ENCODE results near the gene FOSL1. TPM values are rescaled to one million over a fixed set of nuclear protein-coding genes. Genes with fewer than 3 reads are reported as not detected.

FOSL1 gene
- total and polyA plus RNA-seq, 4 experiments from 2014 or later = 0.39 to 0.81 (median 0.79) TPM; not detected in 1

DNA sequence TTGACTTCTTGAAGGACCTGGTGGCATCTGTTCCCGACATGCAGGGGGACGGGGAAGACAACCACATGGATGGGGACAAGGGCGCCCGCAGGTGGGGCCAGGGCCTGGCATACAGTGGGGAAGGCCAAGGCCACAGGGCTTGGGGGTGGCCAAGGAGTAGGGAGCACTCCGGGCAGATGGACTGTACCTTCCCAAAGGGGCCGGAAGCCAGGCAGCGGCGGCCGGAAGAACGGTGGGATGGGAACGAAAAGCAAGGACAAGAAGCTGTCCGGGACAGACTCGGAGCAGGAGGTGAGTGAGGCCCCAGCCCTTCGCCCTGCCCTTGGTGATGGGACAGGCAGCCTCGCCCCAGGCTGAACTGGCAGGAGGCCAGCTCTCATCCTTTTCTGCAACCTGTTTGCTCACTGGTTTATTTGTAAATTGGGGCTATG, 20.2 kb upstream of the FOSL1 start:
- Mint-ChIP-seq H3K4me3 (peak overlapping the region; percentile 88 to 95 (median 92)), H3K9me3 (peaks cover 0 to 4% (median 0%) of the 10 kb centered on the region in 8 donors), H3K36me3 (peaks cover 15 to 31% of the 10 kb centered on the region in 2 donors), H3K27ac (peak overlapping the region in 5 of 7 donors; percentile 60 to 94 (median 93)), H3K27me3 (no peaks in the 10 kb centered on the region), H3K4me1 (peaks cover 13 to 53% (median 30%) of the 10 kb centered on the region in 4 donors)
- POLR2A ChIA-PET (ENCODE audit: partially characterized antibody) = interaction anchor here (1.0 to 14.1 kb wide), 9 partner anchors 8 to 61 kb away, joined by 3 to 320 read pairs (median 20); partner anchors contain the start of genes CCDC85B, CFL1, FIBP and FOSL1
- Histone ChIP-seq H3K36me3 (ENCODE audit: insufficient read depth, low read length) (peaks cover 12% of the 10 kb centered on the region), H3K4me3 (ENCODE audit: low read length in 2 of 2) (peak overlapping the region; percentile 76 to 89), H3K4me1 (ENCODE audit: insufficient read depth, low read length) (peaks cover 52% of the 10 kb centered on the region), H3K27ac (ENCODE audit: low read depth, low read length) (peak overlapping the region; percentile 83), H3K27me3 (ENCODE audit: insufficient read depth, low read length) (no peaks in the 10 kb centered on the region), H3K9me3 (ENCODE audit: control insufficient read depth in 1 of 2, low read length in 2 of 2) (no peaks in the 10 kb centered on the region)
- intact Hi-C loops (cut with micrococcal nuclease) = no loop called here
- CTCF ChIA-PET (ENCODE audit: partially characterized antibody) = interaction anchor here (2.5 to 3.5 kb wide), 2 partner anchors 32 to 36 kb away, joined by 9 to 18 read pairs; partner anchors contain the start of gene FIBP
- DNase-seq = no peak

DNA sequence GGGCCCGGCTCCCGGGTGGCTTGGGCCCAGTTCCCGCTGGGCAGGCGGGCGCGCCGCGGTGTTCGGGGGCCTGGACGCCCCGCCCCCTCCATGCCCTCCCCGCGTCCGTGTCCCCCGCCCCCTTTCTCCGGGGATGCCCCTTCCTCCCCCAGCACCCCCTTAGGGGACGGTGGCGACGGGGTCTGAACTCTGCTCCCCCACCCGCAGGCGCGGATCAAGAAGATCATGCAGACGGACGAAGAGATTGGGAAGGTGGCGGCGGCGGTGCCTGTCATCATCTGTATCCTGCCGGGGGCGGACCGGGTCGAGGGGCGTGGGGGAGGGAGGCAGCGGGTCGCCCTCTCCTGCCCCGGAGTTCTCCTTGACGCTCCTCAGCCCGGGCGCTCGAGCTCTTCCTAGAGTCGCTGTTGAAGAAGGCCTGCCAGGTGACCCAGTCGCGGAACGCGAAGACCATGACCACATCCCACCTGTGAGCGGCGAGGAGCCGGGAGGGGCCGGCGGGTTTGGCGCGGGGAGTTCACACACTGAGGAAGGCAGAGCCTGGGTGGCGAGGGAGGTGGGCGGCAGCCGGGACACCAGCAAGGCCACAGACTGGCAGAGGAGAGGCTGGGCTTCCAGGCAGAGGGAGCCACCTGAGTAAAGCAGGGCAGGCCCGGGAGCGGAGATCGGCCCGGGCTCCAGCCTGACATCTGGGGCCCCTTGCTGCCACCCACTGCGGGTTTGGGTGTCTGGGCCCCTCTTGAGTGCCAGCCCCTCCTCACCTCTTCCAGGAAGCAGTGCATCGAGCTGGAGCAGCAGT, 19.6 kb upstream of the FOSL1 start:
- Mint-ChIP-seq H3K4me3 (peak overlapping the region; percentile 88 to 95 (median 92)), H3K36me3 (peaks cover 15 to 31% of the 10 kb centered on the region in 2 donors), H3K9me3 (peaks cover 0 to 4% (median 0%) of the 10 kb centered on the region in 8 donors), H3K4me1 (peaks cover 15 to 59% (median 36%) of the 10 kb centered on the region in 4 donors), H3K27me3 (no peaks in the 10 kb centered on the region), H3K27ac (peak overlapping the region; percentile 86 to 94 (median 93))
- H3K4me1 ChIP-seq (ENCODE audit: insufficient read depth, low read length) = peaks cover 52% of the 10 kb centered on the region
- intact Hi-C loops (cut with micrococcal nuclease) = loop anchor here (1.0 kb wide), 8 partner anchors 9 to 207 kb away; partner anchors contain the start of genes CCDC85B, CFL1, FOSL1 and KAT5
- H3K9me3 ChIP-seq (ENCODE audit: control insufficient read depth in 1 of 2, low read length in 2 of 2) = no peaks in the 10 kb centered on the region
- ChIA-PET CTCF (ENCODE audit: partially characterized antibody) (interaction anchor here (0.6 to 3.5 kb wide), 3 partner anchors 29 to 35 kb away, joined by 3 to 18 read pairs (median 9); partner anchors contain the start of gene FIBP), POLR2A (ENCODE audit: partially characterized antibody) (interaction anchor here (1.0 to 14.1 kb wide), 11 partner anchors 9 to 345 kb away, joined by 3 to 320 read pairs (median 20); partner anchors contain the start of genes CCDC85B, CFL1, FIBP and FOSL1)
- peak overlapping the region; percentile 83 for H3K27ac ChIP-seq (ENCODE audit: low read depth, low read length)
- peaks cover 12% of the 10 kb centered on the region for H3K36me3 ChIP-seq (ENCODE audit: insufficient read depth, low read length)
- H3K27me3 ChIP-seq (ENCODE audit: insufficient read depth, low read length) = no peaks in the 10 kb centered on the region
- DNase-seq = peak in 1 of 5 donors; percentile 80
- H3K4me3 ChIP-seq (ENCODE audit: low read length in 2 of 2) = peak overlapping the region; percentile 76 to 89

DNA sequence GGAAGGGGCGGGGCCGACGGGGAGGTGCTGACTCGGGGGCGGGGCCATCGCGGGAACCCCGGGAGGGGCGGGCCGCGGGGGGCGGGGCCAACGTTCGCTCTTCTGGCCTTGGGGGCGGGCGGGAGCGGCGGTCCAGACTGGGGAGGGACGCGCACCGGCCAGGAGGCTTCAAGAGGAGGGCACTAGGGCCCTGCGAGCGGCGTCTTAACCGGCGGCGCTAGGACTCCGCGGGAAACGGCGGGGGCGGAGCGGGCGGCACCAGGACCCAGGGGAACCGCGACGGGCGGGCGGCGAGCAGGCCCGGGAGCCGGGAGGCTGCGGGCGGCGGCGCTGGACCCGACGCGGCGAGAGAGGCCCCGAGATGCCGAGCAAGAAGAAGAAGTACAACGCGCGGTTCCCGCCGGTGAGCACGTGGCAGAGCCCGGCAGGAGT, 19.0 kb upstream of the FOSL1 start, which contains the start of gene DRAP1:
Gene DRAP1 (plus strand): TSS at position 286 of the 432 bp plus-strand sequence. CDS start 76 bp downstream, at position 362.
- peaks cover 52% of the 10 kb centered on the region for H3K4me1 ChIP-seq (ENCODE audit: insufficient read depth, low read length)
- intact Hi-C loops (cut with micrococcal nuclease) = loop anchor here (1.0 kb wide), 8 partner anchors 9 to 207 kb away; partner anchors contain the start of genes CCDC85B, CFL1, FOSL1 and KAT5

DNA sequence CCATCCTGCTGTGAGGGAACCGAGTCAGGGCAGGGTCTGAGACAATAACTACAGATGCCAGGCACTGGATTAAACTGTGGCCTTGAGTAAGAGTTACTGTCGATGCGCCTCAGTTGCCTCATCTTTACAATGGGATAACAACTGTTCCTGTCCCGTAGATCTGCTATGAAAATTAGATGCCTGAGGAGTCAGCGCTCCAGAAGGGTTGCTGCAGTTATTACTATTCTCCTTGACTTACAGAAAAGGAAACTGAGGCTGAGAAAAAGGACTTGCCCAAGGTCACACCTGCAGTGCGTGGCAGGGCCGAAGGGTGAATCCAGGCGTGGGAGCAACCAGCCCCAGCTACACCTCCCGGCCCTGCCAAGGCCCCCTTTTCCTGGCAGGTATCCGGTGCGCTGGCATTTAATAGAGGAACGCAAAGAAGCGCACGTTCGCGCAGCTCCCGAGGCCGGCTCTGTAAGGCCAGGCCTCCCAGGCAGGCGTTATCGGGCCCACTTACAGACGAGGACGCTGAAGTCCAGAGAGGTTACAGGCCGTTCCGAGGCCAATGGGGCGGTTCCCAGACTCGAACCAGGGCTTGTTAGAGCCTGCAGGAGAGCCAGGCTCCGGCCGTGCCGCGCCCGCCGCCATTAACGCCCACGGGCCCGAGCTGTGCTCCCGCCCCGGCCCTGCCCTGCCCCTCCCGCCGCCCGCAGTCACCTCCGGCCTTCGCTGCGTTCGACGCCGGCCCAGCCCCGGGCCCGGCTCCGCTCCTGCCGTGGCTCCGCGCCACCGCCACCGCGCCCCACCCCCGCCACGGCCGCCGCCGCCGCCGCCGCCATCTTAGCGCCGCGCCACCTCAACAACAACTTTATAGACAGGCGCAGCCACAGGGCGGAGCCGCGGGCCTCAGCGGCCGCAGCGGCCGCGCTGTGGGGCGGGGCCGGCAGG, 18.3 kb upstream of the FOSL1 start, which contains the start of gene C11orf68:
Gene C11orf68 (minus strand): TSS at position 852 of the 930 bp plus-strand sequence. CDS start 31 bp downstream, at position 821.
- peaks cover 52% of the 10 kb centered on the region for H3K4me1 ChIP-seq (ENCODE audit: insufficient read depth, low read length)
- H3K27ac ChIP-seq (ENCODE audit: low read depth, low read length) = peak within 1 kb of the TSS; percentile 86
- no peak for DNase-seq
- H3K27ac Mint-ChIP-seq = peak within 1 kb of the TSS; percentile 89 to 95 (median 93)
- H3K36me3 Mint-ChIP-seq = peaks cover 13 to 32% of the 10 kb centered on the region in 2 donors
- no peaks in the 10 kb centered on the region for H3K9me3 ChIP-seq (ENCODE audit: control insufficient read depth in 1 of 2, low read length in 2 of 2)
- H3K4me3 ChIP-seq (ENCODE audit: low read length in 2 of 2) = peak within 1 kb of the TSS; percentile 76 to 89
- intact Hi-C loops (cut with micrococcal nuclease) = loop anchor here (1.0 kb wide), 9 partner anchors 10 to 206 kb away; partner anchors contain the start of genes BANF1, CCDC85B, CFL1 and EIF1AD
- peaks cover 15 to 62% (median 38%) of the 10 kb centered on the region in 4 donors for H3K4me1 Mint-ChIP-seq
- peaks cover 12% of the 10 kb centered on the region for H3K36me3 ChIP-seq (ENCODE audit: insufficient read depth, low read length)
- H3K4me3 Mint-ChIP-seq = peak within 1 kb of the TSS; percentile 89 to 95 (median 92)
- H3K9me3 Mint-ChIP-seq = peaks cover 0 to 4% (median 0%) of the 10 kb centered on the region in 8 donors
- ChIA-PET POLR2A (ENCODE audit: partially characterized antibody) (interaction anchor here (0.6 to 14.1 kb wide), 30 partner anchors 9 to 657 kb away, joined by 3 to 320 read pairs (median 4); partner anchors contain the start of genes BANF1, CCDC85B, CFL1 and EHBP1L1), CTCF (ENCODE audit: partially characterized antibody) (interaction anchor here (0.9 to 2.5 kb wide), 7 partner anchors 17 to 59 kb away, joined by 3 to 25 read pairs (median 8); partner anchors contain the start of genes CCDC85B, FIBP and MUS81)
- no peaks in the 10 kb centered on the region for H3K27me3 Mint-ChIP-seq
- no peaks in the 10 kb centered on the region for H3K27me3 ChIP-seq (ENCODE audit: insufficient read depth, low read length)

More for the DNA sequence above, 19.0 kb upstream of the FOSL1 start, which contains the start of gene DRAP1:
- H3K27me3 Mint-ChIP-seq = no peaks in the 10 kb centered on the region
- H3K9me3 Mint-ChIP-seq = peaks cover 0 to 4% (median 0%) of the 10 kb centered on the region in 8 donors
- peak within 1 kb of the TSS; percentile 89 to 95 (median 93) for H3K27ac Mint-ChIP-seq
- Histone ChIP-seq H3K27ac (ENCODE audit: low read depth, low read length) (peak within 1 kb of the TSS; percentile 86), H3K36me3 (ENCODE audit: insufficient read depth, low read length) (peaks cover 12% of the 10 kb centered on the region), H3K27me3 (ENCODE audit: insufficient read depth, low read length) (no peaks in the 10 kb centered on the region), H3K9me3 (ENCODE audit: control insufficient read depth in 1 of 2, low read length in 2 of 2) (no peaks in the 10 kb centered on the region), H3K4me3 (ENCODE audit: low read length in 2 of 2) (peak within 1 kb of the TSS; percentile 76 to 89)
- ChIA-PET POLR2A (ENCODE audit: partially characterized antibody) (interaction anchor here (0.7 to 14.1 kb wide), 21 partner anchors 10 to 657 kb away, joined by 3 to 320 read pairs (median 5); partner anchors contain the start of genes BANF1, CCDC85B, CFL1 and EIF1AD), CTCF (ENCODE audit: partially characterized antibody) (interaction anchor here (0.6 to 2.5 kb wide), 6 partner anchors 18 to 59 kb away, joined by 3 to 25 read pairs (median 8); partner anchors contain the start of genes CCDC85B, FIBP and MUS81)
- DNase-seq = peak; percentile 97 to 99 (median 98)
- H3K4me3 Mint-ChIP-seq = peak within 1 kb of the TSS; percentile 89 to 95 (median 92)
- peaks cover 15 to 32% of the 10 kb centered on the region in 2 donors for H3K36me3 Mint-ChIP-seq
- H3K4me1 Mint-ChIP-seq = peaks cover 15 to 63% (median 39%) of the 10 kb centered on the region in 4 donors

DNA sequence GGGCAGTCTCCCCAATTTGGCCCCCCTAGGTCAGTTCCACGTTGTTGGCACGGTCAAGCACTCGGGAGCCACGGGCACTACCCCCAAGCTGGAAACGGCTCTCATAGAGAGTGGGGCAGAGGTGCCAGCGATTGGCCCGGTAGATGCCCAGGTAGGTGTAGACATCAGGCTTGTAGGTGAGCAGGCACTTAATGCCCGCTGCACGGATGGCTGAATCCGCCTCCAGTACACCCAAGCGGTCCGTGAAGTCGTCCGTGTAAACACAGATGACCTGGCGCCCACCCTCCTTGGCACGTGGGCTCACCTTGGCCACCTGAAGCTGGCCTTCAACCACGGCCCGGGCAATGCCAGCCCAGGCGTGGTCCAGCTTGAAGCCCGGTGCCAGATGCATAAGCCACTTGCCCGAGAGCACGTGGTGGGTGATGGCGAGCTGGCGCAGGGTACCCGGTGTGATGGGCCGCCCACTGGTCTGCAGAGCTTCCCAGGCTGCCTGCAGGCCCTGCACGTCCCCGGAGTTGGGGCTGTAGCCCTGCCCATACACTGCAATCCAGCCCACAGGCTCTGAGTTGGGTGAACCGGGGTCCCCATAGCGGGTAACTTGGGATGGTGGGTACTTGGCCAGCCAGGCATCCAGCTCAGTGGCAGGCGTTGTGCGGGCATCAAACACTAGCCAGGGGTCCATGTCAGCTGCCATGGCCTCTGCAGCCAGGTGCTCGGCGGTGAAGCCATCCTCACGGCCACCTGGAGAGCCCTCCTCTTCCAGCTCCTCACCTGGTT, 17.4 kb upstream of the FOSL1 start:
- no peaks in the 10 kb centered on the region for H3K27me3 ChIP-seq (ENCODE audit: insufficient read depth, low read length)
- peak overlapping the region; percentile 64 to 85 for H3K4me3 ChIP-seq (ENCODE audit: low read length in 2 of 2)
- ChIA-PET POLR2A (ENCODE audit: partially characterized antibody) (interaction anchor here (0.6 to 14.1 kb wide), 24 partner anchors 9 to 411 kb away, joined by 3 to 320 read pairs (median 6); partner anchors contain the start of genes BANF1, CCDC85B, CFL1 and EHBP1L1), CTCF (ENCODE audit: partially characterized antibody) (interaction anchor here (0.9 to 2.5 kb wide), 7 partner anchors 17 to 58 kb away, joined by 3 to 25 read pairs (median 8); partner anchors contain the start of genes CCDC85B, FIBP and MUS81)
- H3K9me3 ChIP-seq (ENCODE audit: control insufficient read depth in 1 of 2, low read length in 2 of 2) = no peaks in the 10 kb centered on the region
- peak overlapping the region; percentile 86 for H3K27ac ChIP-seq (ENCODE audit: low read depth, low read length)
- Mint-ChIP-seq H3K27ac (peak overlapping the region; percentile 81 to 95 (median 91)), H3K9me3 (peaks cover 0 to 4% (median 0%) of the 10 kb centered on the region in 8 donors), H3K4me1 (peaks cover 14 to 59% (median 32%) of the 10 kb centered on the region in 4 donors), H3K4me3 (peak overlapping the region; percentile 88 to 95 (median 90)), H3K27me3 (no peaks in the 10 kb centered on the region), H3K36me3 (peaks cover 7 to 24% of the 10 kb centered on the region in 2 donors)
- DNase-seq = no peak
- intact Hi-C loops (cut with micrococcal nuclease) = loop anchor here (1.0 kb wide), 1 partner anchor 85 kb away; the partner anchor contains the start of genes BANF1 and EIF1AD
- peaks cover 50% of the 10 kb centered on the region for H3K4me1 ChIP-seq (ENCODE audit: insufficient read depth, low read length)
- H3K36me3 ChIP-seq (ENCODE audit: insufficient read depth, low read length) = peaks cover 8% of the 10 kb centered on the region

Measured in CD4-positive, alpha-beta memory T cell (primary cell).